Liver (tissue), 3 donors: ENCODE data around the gene UBE3B.

ENCODE experiments used
- JUND ChIP-seq, 2 donors: IDR thresholded peaks; 2 replicates each; pipeline ENCODE4 v1.6.1; 2016; ENCODE audit warnings: antibody characterized with exemption in 2 of 2
- RXRA ChIP-seq, 2 donors: IDR thresholded peaks; 2 replicates each; pipeline ENCODE4 v1.6.1; 2017 to 2018; ENCODE audit warnings: antibody characterized with exemption in 2 of 2, mild to moderate bottlenecking in 1 of 2
- SP1 ChIP-seq: IDR thresholded peaks from 2 replicates; pipeline ENCODE4 v1.6.1; 2018; ENCODE audit warnings: antibody characterized with exemption, mild to moderate bottlenecking
- TF ChIP-seq, protein P1 (sequence below): fragments of 150-350 bp; IDR thresholded peaks from 2 replicates; pipeline ENCODE4 v1.5.1; 2017; ENCODE audit warnings: improper control_type of control experiment, low read depth, low read length; ENCODE audit not compliant: missing input control
- TF ChIP-seq, protein P2 (sequence below): IDR thresholded peaks from 2 replicates; pipeline ENCODE4 v1.6.1; 2016; ENCODE audit warnings: antibody characterized with exemption, mild to moderate bottlenecking
- TF ChIP-seq, protein P3 (sequence below): IDR thresholded peaks from 2 replicates; pipeline ENCODE4 v1.6.1; 2016; ENCODE audit warnings: antibody characterized with exemption
- donor health status: healthy.
- donor health status: healthy.

DNA sequence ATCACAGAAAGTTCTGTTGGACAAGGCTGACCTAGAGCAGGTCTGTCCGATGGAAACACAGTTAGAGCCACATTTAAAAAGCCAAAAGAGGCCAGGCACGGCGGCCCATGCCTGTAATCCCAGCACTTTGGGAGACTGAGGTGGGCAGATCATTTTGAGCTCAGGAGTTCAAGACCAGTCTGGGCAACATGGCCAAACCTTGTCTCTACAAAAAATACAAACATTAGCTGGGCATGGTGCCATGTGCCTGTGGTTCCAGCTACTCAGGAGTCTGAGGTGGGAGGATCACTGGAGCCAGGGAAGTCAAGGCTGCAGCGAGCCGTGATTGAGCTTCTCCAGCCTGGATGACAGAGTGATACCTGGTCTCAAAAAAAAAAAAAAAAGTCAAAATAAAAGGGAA lies 14.9 kb downstream of the UBE3B start:
- TF ChIP-seq, protein P1, sequence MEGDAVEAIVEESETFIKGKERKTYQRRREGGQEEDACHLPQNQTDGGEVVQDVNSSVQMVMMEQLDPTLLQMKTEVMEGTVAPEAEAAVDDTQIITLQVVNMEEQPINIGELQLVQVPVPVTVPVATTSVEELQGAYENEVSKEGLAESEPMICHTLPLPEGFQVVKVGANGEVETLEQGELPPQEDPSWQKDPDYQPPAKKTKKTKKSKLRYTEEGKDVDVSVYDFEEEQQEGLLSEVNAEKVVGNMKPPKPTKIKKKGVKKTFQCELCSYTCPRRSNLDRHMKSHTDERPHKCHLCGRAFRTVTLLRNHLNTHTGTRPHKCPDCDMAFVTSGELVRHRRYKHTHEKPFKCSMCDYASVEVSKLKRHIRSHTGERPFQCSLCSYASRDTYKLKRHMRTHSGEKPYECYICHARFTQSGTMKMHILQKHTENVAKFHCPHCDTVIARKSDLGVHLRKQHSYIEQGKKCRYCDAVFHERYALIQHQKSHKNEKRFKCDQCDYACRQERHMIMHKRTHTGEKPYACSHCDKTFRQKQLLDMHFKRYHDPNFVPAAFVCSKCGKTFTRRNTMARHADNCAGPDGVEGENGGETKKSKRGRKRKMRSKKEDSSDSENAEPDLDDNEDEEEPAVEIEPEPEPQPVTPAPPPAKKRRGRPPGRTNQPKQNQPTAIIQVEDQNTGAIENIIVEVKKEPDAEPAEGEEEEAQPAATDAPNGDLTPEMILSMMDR, result no peak
- TF ChIP-seq JUND (IDR thresholded peaks at IDR 0.05) (no peak), RXRA (IDR thresholded peaks at IDR 0.05) (no peak), SP1 (no peak)
- TF ChIP-seq, protein P2, sequence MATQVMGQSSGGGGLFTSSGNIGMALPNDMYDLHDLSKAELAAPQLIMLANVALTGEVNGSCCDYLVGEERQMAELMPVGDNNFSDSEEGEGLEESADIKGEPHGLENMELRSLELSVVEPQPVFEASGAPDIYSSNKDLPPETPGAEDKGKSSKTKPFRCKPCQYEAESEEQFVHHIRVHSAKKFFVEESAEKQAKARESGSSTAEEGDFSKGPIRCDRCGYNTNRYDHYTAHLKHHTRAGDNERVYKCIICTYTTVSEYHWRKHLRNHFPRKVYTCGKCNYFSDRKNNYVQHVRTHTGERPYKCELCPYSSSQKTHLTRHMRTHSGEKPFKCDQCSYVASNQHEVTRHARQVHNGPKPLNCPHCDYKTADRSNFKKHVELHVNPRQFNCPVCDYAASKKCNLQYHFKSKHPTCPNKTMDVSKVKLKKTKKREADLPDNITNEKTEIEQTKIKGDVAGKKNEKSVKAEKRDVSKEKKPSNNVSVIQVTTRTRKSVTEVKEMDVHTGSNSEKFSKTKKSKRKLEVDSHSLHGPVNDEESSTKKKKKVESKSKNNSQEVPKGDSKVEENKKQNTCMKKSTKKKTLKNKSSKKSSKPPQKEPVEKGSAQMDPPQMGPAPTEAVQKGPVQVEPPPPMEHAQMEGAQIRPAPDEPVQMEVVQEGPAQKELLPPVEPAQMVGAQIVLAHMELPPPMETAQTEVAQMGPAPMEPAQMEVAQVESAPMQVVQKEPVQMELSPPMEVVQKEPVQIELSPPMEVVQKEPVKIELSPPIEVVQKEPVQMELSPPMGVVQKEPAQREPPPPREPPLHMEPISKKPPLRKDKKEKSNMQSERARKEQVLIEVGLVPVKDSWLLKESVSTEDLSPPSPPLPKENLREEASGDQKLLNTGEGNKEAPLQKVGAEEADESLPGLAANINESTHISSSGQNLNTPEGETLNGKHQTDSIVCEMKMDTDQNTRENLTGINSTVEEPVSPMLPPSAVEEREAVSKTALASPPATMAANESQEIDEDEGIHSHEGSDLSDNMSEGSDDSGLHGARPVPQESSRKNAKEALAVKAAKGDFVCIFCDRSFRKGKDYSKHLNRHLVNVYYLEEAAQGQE, result no peak
- TF ChIP-seq, protein P3, sequence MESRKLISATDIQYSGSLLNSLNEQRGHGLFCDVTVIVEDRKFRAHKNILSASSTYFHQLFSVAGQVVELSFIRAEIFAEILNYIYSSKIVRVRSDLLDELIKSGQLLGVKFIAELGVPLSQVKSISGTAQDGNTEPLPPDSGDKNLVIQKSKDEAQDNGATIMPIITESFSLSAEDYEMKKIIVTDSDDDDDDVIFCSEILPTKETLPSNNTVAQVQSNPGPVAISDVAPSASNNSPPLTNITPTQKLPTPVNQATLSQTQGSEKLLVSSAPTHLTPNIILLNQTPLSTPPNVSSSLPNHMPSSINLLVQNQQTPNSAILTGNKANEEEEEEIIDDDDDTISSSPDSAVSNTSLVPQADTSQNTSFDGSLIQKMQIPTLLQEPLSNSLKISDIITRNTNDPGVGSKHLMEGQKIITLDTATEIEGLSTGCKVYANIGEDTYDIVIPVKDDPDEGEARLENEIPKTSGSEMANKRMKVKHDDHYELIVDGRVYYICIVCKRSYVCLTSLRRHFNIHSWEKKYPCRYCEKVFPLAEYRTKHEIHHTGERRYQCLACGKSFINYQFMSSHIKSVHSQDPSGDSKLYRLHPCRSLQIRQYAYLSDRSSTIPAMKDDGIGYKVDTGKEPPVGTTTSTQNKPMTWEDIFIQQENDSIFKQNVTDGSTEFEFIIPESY, result no peak
